Smooth muscle cell (in vitro differentiated cells): ENCODE results near the gene LIMK1. TPM values are rescaled to one million over a fixed set of nuclear protein-coding genes. Genes with fewer than 3 reads are reported as not detected.

Source experiments
- DNase-seq: peaks from one replicate; lab custom pipeline; 2025; ENCODE audit not compliant: unreplicated experiment; lab: John Stamatoyannopoulos, UW
- H2AFZ ChIP-seq: fragments of 200-600 bp; sonication (generic); 2 replicates; pipeline ENCODE4 v1.6.0; 2016; ENCODE audit warnings: antibody characterized with exemption, low read depth, mild to moderate bottlenecking
- H3F3A ChIP-seq: fragments of 200-600 bp; sonication (generic); 2 replicates; pipeline ENCODE4 v1.6.0; 2017; ENCODE audit warnings: antibody characterized with exemption, low read depth
- H3K27ac ChIP-seq: fragments of 200-600 bp; sonication (generic); 2 replicates; pipeline ENCODE4 v1.5.1; 2016; ENCODE audit warnings: low read depth, mild to moderate bottlenecking
- H3K27me3 ChIP-seq: fragments of 200-600 bp; sonication (generic); 2 replicates; pipeline ENCODE4 v1.6.1; 2016; ENCODE audit warnings: low read depth, mild to moderate bottlenecking
- H3K36me3 ChIP-seq: fragments of 200-600 bp; sonication (generic); 2 replicates; pipeline ENCODE4 v1.5.1; 2016; ENCODE audit warnings: low read depth
- H3K4me1 ChIP-seq: fragments of 200-600 bp; sonication (generic); 2 replicates; pipeline ENCODE4 v1.5.1; 2016; ENCODE audit warnings: low read depth
- H3K4me2 ChIP-seq: fragments of 200-600 bp; sonication (generic); 2 replicates; pipeline ENCODE4 v1.6.0; 2016; ENCODE audit warnings: mild to moderate bottlenecking
- H3K4me3 ChIP-seq: fragments of 200-600 bp; sonication (generic); 2 replicates; pipeline ENCODE4 v1.5.1; 2016; ENCODE audit warnings: mild to moderate bottlenecking
- H3K79me2 ChIP-seq: fragments of 200-600 bp; sonication (generic); 2 replicates; pipeline ENCODE4 v1.6.0; 2016; ENCODE audit warnings: low read depth, mild to moderate bottlenecking
- H3K9ac ChIP-seq: fragments of 200-600 bp; sonication (generic); 2 replicates; pipeline ENCODE4 v1.6.0; 2016; ENCODE audit warnings: low read depth
- H3K9me3 ChIP-seq: fragments of 200-600 bp; sonication (generic); replicated peaks from 2 replicates; pipeline ENCODE4 v1.5.1; 2016; ENCODE audit warnings: low read depth
- H4K20me1 ChIP-seq: fragments of 200-600 bp; sonication (generic); 2 replicates; pipeline ENCODE4 v1.6.0; 2016; ENCODE audit warnings: low read depth
- CTCF ChIP-seq: fragments of 200-600 bp; sonication (generic); IDR thresholded peaks from 2 replicates; pipeline ENCODE4 v1.5.1; 2017; ENCODE audit warnings: borderline replicate concordance, mild to moderate bottlenecking, antibody characterized with exemption; ENCODE audit not compliant: insufficient read depth, poor library complexity, severe bottlenecking
- WGBS: methylation state at CpG from one replicate; pipeline ENCODE4 v1.1.7; 2016; ENCODE audit warnings: low lambda C conversion rate; 5-methylcytosine and 5-hydroxymethylcytosine counted together
- polyA plus RNA-seq: library from polyadenylated mRNA; unstranded; fragments of >200 nt; fragmentation: Nextera tagmentation; extraction: Ambion mirVana; gene quantifications from 2 replicates; pipeline ENCODE4 v1.2.1, GENCODE V29; 2016
- total RNA-seq: library from RNA; depleted of rRNA; stranded (reverse); fragments of >200 nt; gene quantifications from 2 replicates; pipeline ENCODE4 v1.2.3, GENCODE V29; 2014

The LIMK1 gene
- total and polyA plus RNA-seq, 2 experiments from 2014 or later = 23.6 to 29.2 TPM

GRCh38 chr7:74059681-74060588 lies 23.7 kb upstream of the LIMK1 start:
- Histone ChIP-seq H3K27ac (no peak overlapping the region), H4K20me1 (no peaks in the 10 kb centered on the region), H3K4me3 (no peak overlapping the region), H3K9ac (no peak overlapping the region), H3K9me3 (no peaks in the 10 kb centered on the region), H3K79me2 (no peaks in the 10 kb centered on the region), H3F3A (no peaks in the 10 kb centered on the region), H2AFZ (no peak overlapping the region), H3K27me3 (peaks cover 11% of the 10 kb centered on the region), H3K36me3 (no peaks in the 10 kb centered on the region), H3K4me2 (no peak overlapping the region), H3K4me1 (no peaks in the 10 kb centered on the region)
- 91% methylated on average over 21 of the region's 21 CpGs for WGBS
- no peak for DNase-seq
- no peak for TF ChIP-seq CTCF

GRCh38 chr7:74061840-74062539 lies 21.6 kb upstream of the LIMK1 start:
- Histone ChIP-seq H3K27me3 (peaks cover 11% of the 10 kb centered on the region), H2AFZ (no peak overlapping the region), H3K79me2 (no peaks in the 10 kb centered on the region), H3K9me3 (no peaks in the 10 kb centered on the region), H3K9ac (peak overlapping the region; percentile 74), H4K20me1 (no peaks in the 10 kb centered on the region), H3K4me3 (no peak overlapping the region), H3F3A (no peaks in the 10 kb centered on the region), H3K36me3 (no peaks in the 10 kb centered on the region), H3K27ac (peak overlapping the region; percentile 39), H3K4me2 (no peak overlapping the region), H3K4me1 (no peaks in the 10 kb centered on the region)
- no peak for TF ChIP-seq CTCF
- DNase-seq = peak; percentile 23
- WGBS = 59% methylated on average over 20 of the region's 20 CpGs

GRCh38 chr7:74063223-74063641 lies 20.4 kb upstream of the LIMK1 start:
- no peaks in the 10 kb centered on the region for H3F3A ChIP-seq
- H3K4me2 ChIP-seq = no peak overlapping the region
- no peaks in the 10 kb centered on the region for H4K20me1 ChIP-seq
- H3K27ac ChIP-seq = no peak overlapping the region
- H3K9ac ChIP-seq = no peak overlapping the region
- DNase-seq = no peak
- no peak overlapping the region for H2AFZ ChIP-seq
- H3K4me3 ChIP-seq = no peak overlapping the region
- H3K79me2 ChIP-seq = no peaks in the 10 kb centered on the region
- no peaks in the 10 kb centered on the region for H3K9me3 ChIP-seq
- no peaks in the 10 kb centered on the region for H3K36me3 ChIP-seq
- H3K4me1 ChIP-seq = no peaks in the 10 kb centered on the region
- H3K27me3 ChIP-seq = peaks cover 3% of the 10 kb centered on the region
- WGBS = 93% methylated on average over 9 of the region's 14 CpGs
- no peak for TF ChIP-seq CTCF
